Measurements from ENCODE around the gene HOXD4. TPM values are rescaled to one million over a fixed set of nuclear protein-coding genes. Genes with fewer than 3 reads are reported as not detected.

Gene HOXD4
- total and polyA plus RNA-seq, 2 of the 4 experiments (the other 2 are of a cell fraction): not detected

DNA sequence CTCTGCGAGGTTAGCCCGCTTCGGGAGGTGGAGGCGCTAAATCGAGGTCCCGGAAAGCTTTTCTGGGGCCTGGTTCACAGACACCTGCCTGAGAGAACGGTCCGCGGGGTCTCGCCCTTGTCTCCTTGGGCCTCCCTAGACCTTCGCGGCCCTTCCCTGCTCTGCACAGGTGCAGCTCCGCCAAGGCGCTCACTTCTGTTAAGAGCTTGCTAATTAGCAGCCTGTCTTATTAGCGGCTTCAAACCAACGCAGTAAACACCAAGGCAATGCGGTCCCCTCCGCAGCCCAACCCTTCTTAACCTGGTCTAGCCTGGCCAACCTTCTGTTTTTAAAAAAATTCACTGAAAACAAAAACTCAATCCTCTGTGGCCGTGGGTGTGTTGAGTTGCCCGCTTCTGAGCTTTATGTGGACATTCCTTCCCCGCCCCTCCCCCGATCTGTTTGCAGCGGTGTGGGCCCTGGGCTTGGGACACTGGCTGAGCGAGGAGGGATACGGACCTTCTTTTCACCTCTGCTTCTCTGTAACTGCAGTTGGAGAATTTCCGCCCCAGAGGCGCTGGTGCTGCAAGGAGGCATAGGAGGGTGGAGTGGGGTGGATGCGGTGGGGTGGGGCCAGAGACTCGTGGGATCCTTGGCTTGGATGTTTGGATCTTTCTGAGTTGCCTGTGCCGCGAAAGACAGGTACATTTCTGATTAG, 3.4 kb upstream of the HOXD4 start:
- ChIA-PET POLR2A (ENCODE audit: unreplicated experiment) (no interaction called here), CTCF (no interaction called here)
- Histone ChIP-seq H2BK120ac (ENCODE audit: low read depth, low read length) (no peak overlapping the region), H3K18ac (ENCODE audit: low read depth, low read length) (no peak overlapping the region), H2AK5ac (ENCODE audit: low read depth, low read length) (no peak overlapping the region), H3K4ac (ENCODE audit: low read depth, low read length) (no peak overlapping the region), H4K5ac (ENCODE audit: low read depth, low read length) (no peak overlapping the region), H3K4me1 (ENCODE audit: control insufficient read depth, insufficient read depth, low read length) (no peaks in the 10 kb centered on the region), H3K9me1 (ENCODE audit: insufficient read depth, low read length) (no peaks in the 10 kb centered on the region), H3K27me3 (ENCODE audit: control insufficient read depth, insufficient read depth, low read length) (peaks cover 79% of the 10 kb centered on the region), H2AFZ (replicated peaks; ENCODE audit: low read length, poor library complexity) (no peak overlapping the region), H3K56ac (ENCODE audit: extremely low read depth, insufficient read depth, low read length) (no peak overlapping the region), H3K4me2 (ENCODE audit: low read depth, low read length) (no peak overlapping the region), H3K79me1 (ENCODE audit: low read depth in 1 of 2, low read length in 2 of 2) (no peaks in the 10 kb centered on the region), H2BK15ac (ENCODE audit: low read depth, low read length) (no peak overlapping the region), H3K9ac (ENCODE audit: low read depth, low read length) (no peak overlapping the region), H2AK9ac (replicated peaks; ENCODE audit: low read depth, low read length, poor library complexity) (no peak overlapping the region), H3K23ac (ENCODE audit: low read depth, low read length) (no peak overlapping the region), H2BK20ac (ENCODE audit: low read depth, low read length) (no peak overlapping the region), H3K14ac (replicated peaks; ENCODE audit: low read depth, low read length) (no peak overlapping the region), H4K20me1 (ENCODE audit: insufficient read depth, low read length) (no peaks in the 10 kb centered on the region), H3K36me3 (ENCODE audit: control insufficient read depth, insufficient read depth, low read length) (no peaks in the 10 kb centered on the region), H4K8ac (ENCODE audit: low read depth in 2 of 2, low read length in 2 of 2) (no peak overlapping the region), H2BK5ac (ENCODE audit: low read depth, low read length, poor library complexity, severe bottlenecking) (no peak overlapping the region), H3K27ac (ENCODE audit: insufficient read depth, low read length) (no peak overlapping the region), H4K91ac (ENCODE audit: insufficient read depth, low read depth, low read length) (no peak overlapping the region), H3K9me3 (ENCODE audit: control insufficient read depth, insufficient read depth, low read length) (peaks cover 8% of the 10 kb centered on the region), H3K4me3 (ENCODE audit: insufficient read depth, low read depth, low read length) (no peak overlapping the region)
- WGBS, 2 experiments (ENCODE audit: extremely low coverage in 2 of 2, insufficient read length in 1 of 2): 0% methylated on average over 7 of the region's 31 CpGs; no CpG with 5 or more reads in 1 of the 2 experiments
- ATAC-seq (ENCODE audit: low read depth) (no peak), DNase-seq (no peak)
- dilution Hi-C loops (cut with HindIII; ENCODE audit: low sequenced_read_pairs, unreplicated experiment): no loop called here
- intact Hi-C loops (cut with micrococcal nuclease): no loop called here
- BruUV-seq (replicated peaks): no TSS peak
- in situ Hi-C loops (cut with MboI; ENCODE audit: low sequenced_read_pairs): no loop called here
- TF ChIP-seq, protein P1, sequence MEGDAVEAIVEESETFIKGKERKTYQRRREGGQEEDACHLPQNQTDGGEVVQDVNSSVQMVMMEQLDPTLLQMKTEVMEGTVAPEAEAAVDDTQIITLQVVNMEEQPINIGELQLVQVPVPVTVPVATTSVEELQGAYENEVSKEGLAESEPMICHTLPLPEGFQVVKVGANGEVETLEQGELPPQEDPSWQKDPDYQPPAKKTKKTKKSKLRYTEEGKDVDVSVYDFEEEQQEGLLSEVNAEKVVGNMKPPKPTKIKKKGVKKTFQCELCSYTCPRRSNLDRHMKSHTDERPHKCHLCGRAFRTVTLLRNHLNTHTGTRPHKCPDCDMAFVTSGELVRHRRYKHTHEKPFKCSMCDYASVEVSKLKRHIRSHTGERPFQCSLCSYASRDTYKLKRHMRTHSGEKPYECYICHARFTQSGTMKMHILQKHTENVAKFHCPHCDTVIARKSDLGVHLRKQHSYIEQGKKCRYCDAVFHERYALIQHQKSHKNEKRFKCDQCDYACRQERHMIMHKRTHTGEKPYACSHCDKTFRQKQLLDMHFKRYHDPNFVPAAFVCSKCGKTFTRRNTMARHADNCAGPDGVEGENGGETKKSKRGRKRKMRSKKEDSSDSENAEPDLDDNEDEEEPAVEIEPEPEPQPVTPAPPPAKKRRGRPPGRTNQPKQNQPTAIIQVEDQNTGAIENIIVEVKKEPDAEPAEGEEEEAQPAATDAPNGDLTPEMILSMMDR (conservative IDR thresholded peaks at IDR 0.05; ENCODE audit: low read depth, low read length): no peak
- TF ChIP-seq, protein P2, sequence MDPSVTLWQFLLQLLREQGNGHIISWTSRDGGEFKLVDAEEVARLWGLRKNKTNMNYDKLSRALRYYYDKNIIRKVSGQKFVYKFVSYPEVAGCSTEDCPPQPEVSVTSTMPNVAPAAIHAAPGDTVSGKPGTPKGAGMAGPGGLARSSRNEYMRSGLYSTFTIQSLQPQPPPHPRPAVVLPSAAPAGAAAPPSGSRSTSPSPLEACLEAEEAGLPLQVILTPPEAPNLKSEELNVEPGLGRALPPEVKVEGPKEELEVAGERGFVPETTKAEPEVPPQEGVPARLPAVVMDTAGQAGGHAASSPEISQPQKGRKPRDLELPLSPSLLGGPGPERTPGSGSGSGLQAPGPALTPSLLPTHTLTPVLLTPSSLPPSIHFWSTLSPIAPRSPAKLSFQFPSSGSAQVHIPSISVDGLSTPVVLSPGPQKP (IDR thresholded peaks at IDR 0.05; ENCODE audit: borderline replicate concordance, low read depth, low read length): no peak
- no peak for TF ChIP-seq RFX5 (IDR thresholded peaks at IDR 0.05; ENCODE audit: low read depth, low read length)
